GM18868 (cell line): ENCODE data around the gene DPP6.
A peak's percentile ranks its signal among the peaks of the same experiment; 100 is the strongest.

ENCODE experiments used
- ATAC-seq: cut with Tn5 transposase; IDR thresholded peaks from one replicate; pipeline ENCODE4 v1.9.1; 2021; ENCODE audit warnings: mild to moderate bottlenecking, moderate library complexity; ENCODE audit not compliant: unreplicated experiment

Gene DPP6

GRCh38 chr7:154783281-154783909, 731.2 kb downstream of the DPP6 start:
- no peak for ATAC-seq

GRCh38 chr7:154785898-154786297, 733.7 kb downstream of the DPP6 start:
- ATAC-seq, result no peak

- ATAC-seq, result no peak
These were observed 737.2 kb downstream of the DPP6 start for GRCh38 chr7:154789404-154789803.

- no peak for ATAC-seq
These were observed 739.4 kb downstream of the DPP6 start for GRCh38 chr7:154791611-154792010.

- ATAC-seq, result no peak
These were observed 740.3 kb downstream of the DPP6 start for GRCh38 chr7:154792436-154793055.

- peak; percentile 57 for ATAC-seq
These were observed 742.1 kb downstream of the DPP6 start for GRCh38 chr7:154794147-154794780.

- no peak for ATAC-seq
These were observed 742.8 kb downstream of the DPP6 start for GRCh38 chr7:154795014-154795413.

GRCh38 chr7:154795437-154795836, 743.2 kb downstream of the DPP6 start:
- ATAC-seq, result no peak

GRCh38 chr7:154804449-154804848, 752.3 kb downstream of the DPP6 start:
- no peak for ATAC-seq

GRCh38 chr7:154812027-154812426, 759.8 kb downstream of the DPP6 start:
- ATAC-seq, result no peak

GRCh38 chr7:154817224-154817896, 765.2 kb downstream of the DPP6 start:
- no peak for ATAC-seq

GRCh38 chr7:154827007-154827406, 774.8 kb downstream of the DPP6 start:
- ATAC-seq, result no peak

GRCh38 chr7:154832557-154833138, 780.5 kb downstream of the DPP6 start:
- peak; percentile 78 for ATAC-seq

- ATAC-seq, result no peak
These were observed 783.8 kb downstream of the DPP6 start for GRCh38 chr7:154836021-154836448.

GRCh38 chr7:154837087-154837486, 784.9 kb downstream of the DPP6 start:
- ATAC-seq, result no peak

GRCh38 chr7:154837622-154838021, 785.4 kb downstream of the DPP6 start:
- ATAC-seq, result peak; percentile 90

- no peak for ATAC-seq
These were observed 787.9 kb downstream of the DPP6 start for GRCh38 chr7:154840086-154840485.

- no peak for ATAC-seq
These were observed 789.6 kb downstream of the DPP6 start for GRCh38 chr7:154841731-154842331.

GRCh38 chr7:154842591-154842990, 790.4 kb downstream of the DPP6 start:
- ATAC-seq, result no peak

GRCh38 chr7:154843670-154844237, 791.6 kb downstream of the DPP6 start:
- no peak for ATAC-seq

GRCh38 chr7:154844499-154844898, 792.3 kb downstream of the DPP6 start:
- no peak for ATAC-seq
